GM19035 (cell line): Measurements from ENCODE around the gene IMPG2.

ENCODE experiments used
- ATAC-seq: cut with Tn5 transposase; IDR thresholded peaks from one replicate; pipeline ENCODE4 v1.9.1; 2021; ENCODE audit not compliant: unreplicated experiment

The IMPG2 gene

DNA sequence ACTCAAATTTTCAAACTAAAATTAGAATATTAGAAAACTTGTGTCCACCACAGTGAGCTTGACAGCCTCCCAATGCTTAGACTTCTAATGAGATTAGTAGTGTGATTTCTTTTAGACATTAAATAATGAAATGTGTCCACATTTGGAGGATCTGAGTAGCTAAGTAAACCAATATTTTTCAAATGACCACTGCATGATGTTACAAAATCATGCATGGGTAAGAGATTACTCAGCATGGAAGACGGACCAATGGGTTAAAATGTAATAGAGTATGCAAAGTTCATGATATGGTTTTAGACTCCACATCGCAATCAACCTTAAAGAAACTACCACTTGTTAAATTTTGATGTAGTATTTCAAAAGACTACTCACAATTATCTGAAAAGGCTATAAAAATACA lies 130.6 kb downstream of the IMPG2 start:
- no peak for ATAC-seq

- no peak for ATAC-seq
Observed at GRCh38 chr3:101189176-101189575, 131.2 kb downstream of the IMPG2 start.

DNA sequence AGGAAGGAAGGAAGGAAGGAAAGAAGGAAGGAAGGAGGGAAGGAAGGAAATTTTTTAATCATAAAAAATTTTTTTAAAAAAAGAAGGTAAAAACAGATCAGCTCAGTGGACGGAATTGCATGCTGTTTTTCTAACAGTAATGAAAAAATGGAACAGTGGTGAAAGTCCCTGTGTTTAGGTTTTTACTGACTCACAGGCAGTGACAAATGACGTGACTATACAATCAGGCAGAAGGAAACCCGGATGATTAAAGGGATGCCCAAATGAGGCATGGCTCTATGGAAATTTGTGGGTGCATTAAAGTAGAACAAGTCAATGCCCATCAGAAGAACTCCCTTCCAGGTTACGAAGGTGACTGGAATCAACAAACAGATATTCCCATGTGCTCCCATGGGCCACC lies 135.0 kb downstream of the IMPG2 start:
- no peak for ATAC-seq

DNA sequence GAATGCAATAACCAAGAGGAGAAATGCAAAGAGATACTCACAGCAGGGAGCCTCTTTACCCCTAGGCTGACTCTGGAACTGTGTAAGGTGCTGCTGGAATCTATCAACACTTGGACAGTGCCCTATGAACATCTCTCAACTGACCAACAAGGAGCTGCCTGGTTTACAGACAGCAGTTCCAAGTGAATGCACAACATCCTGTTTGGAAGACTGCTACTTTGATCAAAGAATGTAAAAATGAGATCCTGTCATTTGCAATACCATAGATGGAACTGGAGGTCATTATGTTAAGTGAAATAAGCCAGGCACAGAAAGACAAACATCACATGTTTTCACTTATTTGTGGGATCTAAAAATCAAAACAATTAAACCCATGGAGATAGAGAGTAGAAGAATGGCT lies 136.3 kb downstream of the IMPG2 start:
- no peak for ATAC-seq

- no peak for ATAC-seq
Observed at GRCh38 chr3:101183151-101183550, 137.2 kb downstream of the IMPG2 start.

DNA sequence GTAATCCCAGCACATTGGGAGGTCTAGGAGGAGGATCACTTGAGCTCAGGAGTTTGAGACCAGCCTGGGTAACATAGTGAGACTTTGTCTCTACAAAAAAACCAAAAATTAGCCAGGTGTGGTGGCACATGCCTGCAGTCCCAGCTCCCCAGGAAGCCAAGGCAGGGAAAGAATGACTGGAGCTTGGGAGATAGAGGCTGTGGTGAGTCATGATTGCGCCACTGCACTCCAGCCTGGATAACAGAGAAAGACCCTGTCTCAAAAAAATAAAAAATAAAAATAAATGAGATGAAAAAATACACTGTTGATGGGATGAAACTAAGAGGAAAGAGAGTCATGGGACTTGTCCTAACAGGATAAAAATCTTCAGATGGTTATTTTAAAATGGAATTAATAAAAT lies 137.6 kb downstream of the IMPG2 start:
- no peak for ATAC-seq

DNA sequence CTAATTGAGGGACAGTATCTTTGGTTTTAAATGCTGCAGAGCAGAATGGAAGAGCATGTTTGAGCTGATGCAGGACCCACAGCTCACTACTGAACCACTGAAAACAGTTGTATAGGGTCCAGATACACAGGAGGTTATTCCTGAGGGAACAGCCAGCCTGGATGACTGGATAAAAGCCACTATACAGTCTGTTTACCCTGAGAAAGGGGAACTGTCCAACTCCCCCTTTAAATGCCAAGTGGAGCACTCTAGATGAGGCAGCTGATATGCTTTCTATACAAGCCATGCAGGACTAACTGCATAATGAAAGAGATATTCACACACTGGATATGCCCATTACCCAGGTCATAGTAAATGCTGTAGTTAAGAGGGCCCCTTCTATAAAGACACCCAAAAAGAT lies 138.6 kb downstream of the IMPG2 start:
- no peak for ATAC-seq

DNA sequence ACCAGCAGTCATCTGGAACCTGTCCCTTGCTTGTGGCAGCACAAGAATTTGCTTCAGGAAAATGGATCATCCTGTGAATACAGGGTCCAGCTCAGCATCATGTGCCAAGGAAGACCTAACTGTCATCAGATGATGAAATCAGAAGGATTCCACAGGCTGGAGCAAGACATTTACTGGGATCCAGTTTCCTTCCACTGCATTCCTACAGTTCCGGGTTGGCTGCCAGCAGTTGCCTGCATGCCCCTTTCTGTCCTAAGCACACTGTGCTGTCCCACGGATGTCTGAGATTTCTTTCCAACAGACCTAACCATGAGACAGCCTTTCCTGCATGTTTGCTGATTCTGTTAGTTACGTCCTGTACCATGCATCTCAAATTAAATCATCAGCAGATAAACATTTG lies 140.7 kb downstream of the IMPG2 start:
- ATAC-seq: no peak

GRCh38 chr3:101177577-101177976 lies 142.8 kb downstream of the IMPG2 start:
- no peak for ATAC-seq
